WTC11 (cell line): ENCODE data around the gene GNB2.

Source experiments
- SP1 ChIP-seq: sonication (generic); formaldehyde crosslinking; conservative IDR thresholded peaks from 2 replicates; pipeline ENCODE4 v1.8.1; 2022; ENCODE audit warnings: missing genetic modification reagents
- TF ChIP-seq, protein P1 (sequence below): fragments of 200-600 bp; IDR thresholded peaks from 2 replicates; pipeline ENCODE4 v1.8.0; 2022; ENCODE audit warnings: antibody characterized with exemption
- TF ChIP-seq, protein P2 (sequence below): sonication (generic); formaldehyde crosslinking; IDR thresholded peaks from 2 replicates; pipeline ENCODE4 v1.8.1; 2022; ENCODE audit warnings: mild to moderate bottlenecking, missing genetic modification reagents, moderate library complexity, borderline replicate concordance
- TF ChIP-seq, protein P3 (sequence below): sonication (generic); formaldehyde crosslinking; conservative IDR thresholded peaks from 2 replicates; pipeline ENCODE4 v1.8.1; 2022; ENCODE audit warnings: mild to moderate bottlenecking, missing genetic modification reagents
- TF ChIP-seq, protein P4 (sequence below): sonication (generic); formaldehyde crosslinking; IDR thresholded peaks from 2 replicates; pipeline ENCODE4 v1.8.0; 2023; ENCODE audit warnings: missing genetic modification reagents

DNA sequence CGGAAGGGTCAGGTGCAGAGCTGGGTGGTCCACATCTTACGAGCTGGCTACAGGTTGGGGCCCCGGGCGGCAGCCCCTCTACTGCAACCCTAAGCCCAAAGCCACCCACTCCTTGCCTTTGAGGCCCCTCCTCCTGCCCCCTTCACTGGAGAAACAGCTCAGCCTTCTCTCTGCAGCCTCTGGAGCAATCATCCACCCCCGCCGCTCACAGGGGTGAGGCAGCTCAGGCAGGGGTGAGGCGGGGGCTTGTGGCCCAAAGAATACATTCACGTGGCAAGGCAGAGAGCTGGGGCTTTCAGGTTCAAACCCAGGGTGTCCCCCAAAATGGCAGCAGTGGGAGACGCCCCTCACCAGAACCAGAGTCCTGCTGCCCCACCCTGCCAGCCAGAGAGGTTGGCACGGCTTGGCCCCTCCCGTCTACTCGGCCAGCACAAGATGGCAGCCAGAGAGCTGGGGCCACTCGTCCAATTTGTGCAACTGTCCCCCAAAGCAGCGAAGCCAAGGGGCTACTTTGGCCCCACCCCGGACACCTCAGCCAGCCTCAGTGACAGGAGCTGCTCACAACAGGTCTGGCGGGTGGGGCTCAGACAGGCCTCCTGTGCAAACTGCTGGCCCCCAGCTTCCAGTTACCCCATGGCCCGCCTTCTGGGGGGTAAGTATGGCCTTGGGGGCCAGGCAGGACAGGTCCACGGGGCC is 7.2 kb downstream of the GNB2 start:
- TF ChIP-seq, protein P1, sequence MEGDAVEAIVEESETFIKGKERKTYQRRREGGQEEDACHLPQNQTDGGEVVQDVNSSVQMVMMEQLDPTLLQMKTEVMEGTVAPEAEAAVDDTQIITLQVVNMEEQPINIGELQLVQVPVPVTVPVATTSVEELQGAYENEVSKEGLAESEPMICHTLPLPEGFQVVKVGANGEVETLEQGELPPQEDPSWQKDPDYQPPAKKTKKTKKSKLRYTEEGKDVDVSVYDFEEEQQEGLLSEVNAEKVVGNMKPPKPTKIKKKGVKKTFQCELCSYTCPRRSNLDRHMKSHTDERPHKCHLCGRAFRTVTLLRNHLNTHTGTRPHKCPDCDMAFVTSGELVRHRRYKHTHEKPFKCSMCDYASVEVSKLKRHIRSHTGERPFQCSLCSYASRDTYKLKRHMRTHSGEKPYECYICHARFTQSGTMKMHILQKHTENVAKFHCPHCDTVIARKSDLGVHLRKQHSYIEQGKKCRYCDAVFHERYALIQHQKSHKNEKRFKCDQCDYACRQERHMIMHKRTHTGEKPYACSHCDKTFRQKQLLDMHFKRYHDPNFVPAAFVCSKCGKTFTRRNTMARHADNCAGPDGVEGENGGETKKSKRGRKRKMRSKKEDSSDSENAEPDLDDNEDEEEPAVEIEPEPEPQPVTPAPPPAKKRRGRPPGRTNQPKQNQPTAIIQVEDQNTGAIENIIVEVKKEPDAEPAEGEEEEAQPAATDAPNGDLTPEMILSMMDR: no peak
- no peak for TF ChIP-seq SP1 (CRISPR knock-in tag)
- TF ChIP-seq, protein P2, sequence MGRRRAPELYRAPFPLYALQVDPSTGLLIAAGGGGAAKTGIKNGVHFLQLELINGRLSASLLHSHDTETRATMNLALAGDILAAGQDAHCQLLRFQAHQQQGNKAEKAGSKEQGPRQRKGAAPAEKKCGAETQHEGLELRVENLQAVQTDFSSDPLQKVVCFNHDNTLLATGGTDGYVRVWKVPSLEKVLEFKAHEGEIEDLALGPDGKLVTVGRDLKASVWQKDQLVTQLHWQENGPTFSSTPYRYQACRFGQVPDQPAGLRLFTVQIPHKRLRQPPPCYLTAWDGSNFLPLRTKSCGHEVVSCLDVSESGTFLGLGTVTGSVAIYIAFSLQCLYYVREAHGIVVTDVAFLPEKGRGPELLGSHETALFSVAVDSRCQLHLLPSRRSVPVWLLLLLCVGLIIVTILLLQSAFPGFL (CRISPR knock-in tag): no peak
- TF ChIP-seq, protein P3, sequence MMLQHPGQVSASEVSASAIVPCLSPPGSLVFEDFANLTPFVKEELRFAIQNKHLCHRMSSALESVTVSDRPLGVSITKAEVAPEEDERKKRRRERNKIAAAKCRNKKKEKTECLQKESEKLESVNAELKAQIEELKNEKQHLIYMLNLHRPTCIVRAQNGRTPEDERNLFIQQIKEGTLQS (CRISPR knock-in tag): no peak
- TF ChIP-seq, protein P4, sequence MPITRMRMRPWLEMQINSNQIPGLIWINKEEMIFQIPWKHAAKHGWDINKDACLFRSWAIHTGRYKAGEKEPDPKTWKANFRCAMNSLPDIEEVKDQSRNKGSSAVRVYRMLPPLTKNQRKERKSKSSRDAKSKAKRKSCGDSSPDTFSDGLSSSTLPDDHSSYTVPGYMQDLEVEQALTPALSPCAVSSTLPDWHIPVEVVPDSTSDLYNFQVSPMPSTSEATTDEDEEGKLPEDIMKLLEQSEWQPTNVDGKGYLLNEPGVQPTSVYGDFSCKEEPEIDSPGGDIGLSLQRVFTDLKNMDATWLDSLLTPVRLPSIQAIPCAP (CRISPR knock-in tag): no peak
